Erythroblast (primary cell): ENCODE measurements around the gene DENR.
"Not testable (repeated sequence)": the region's sequence is repeated elsewhere in the genome, so short reads cannot be mapped to it uniquely, and the experiment has no call there.

Experiments used
- DNase-seq, 2 experiments: peaks; one replicate each; lab custom pipeline; 2025; lab: John Stamatoyannopoulos, UW
- GATA1 ChIP-seq: IDR thresholded peaks from 2 replicates; pipeline ENCODE4 v1.6.1; 2011; ENCODE audit warnings: low read depth, mild to moderate bottlenecking, control low read depth, low read length, moderate library complexity
- POLR2A ChIP-seq: IDR thresholded peaks from 2 replicates; pipeline ENCODE4 v1.6.1; 2011; ENCODE audit warnings: mild to moderate bottlenecking, low read length

Gene DENR

DNA sequence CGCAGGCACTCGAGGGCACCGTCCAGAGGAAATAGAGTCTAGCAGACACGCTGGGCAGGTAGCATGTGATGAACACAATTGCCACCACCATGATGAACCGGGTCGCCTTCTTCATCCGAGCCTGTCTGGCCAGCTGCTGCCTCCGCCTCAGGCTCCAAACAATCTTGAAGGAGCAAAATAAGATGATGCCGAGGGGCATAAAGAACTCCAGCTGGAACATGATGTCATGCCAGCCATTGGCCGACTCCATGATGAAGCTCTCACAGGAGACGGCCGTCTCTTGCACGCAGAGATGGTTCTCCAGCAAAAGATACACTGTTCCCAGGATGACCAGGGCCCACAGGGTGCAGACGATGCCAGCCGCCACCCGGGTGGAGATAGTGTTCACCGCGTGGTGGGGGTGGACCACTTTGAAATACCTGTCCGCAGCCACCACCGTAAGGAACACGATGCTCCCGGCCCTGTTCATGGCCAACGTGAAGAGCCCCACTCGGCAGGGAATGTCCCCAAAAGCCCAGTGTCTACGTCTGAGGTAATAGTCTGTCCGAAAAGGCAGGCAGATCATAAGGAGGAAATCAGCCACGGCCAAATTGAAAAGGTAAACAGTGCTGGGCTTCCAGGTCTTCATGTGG, 22.9 kb upstream of the DENR start:
- no peak for DNase-seq
- no peak for TF ChIP-seq POLR2A
- TF ChIP-seq GATA1 = no peak

- TF ChIP-seq GATA1 (no peak), POLR2A (no peak)
Measured at GRCh38 chr12:122730215-122731014, 22.2 kb upstream of the DENR start, which contains the start of gene HCAR1. Gene HCAR1, minus strand, starts transcription at chr12:122730844. Its CDS starts 505 bp downstream, at chr12:122730339.

GRCh38 chr12:122732170-122732569, 20.5 kb upstream of the DENR start:
- TF ChIP-seq GATA1 = no peak
- no peak for DNase-seq

More at GRCh38 chr12:122730215-122731014, 22.2 kb upstream of the DENR start, which contains the start of gene HCAR1:
- DNase-seq = no peak

DNA sequence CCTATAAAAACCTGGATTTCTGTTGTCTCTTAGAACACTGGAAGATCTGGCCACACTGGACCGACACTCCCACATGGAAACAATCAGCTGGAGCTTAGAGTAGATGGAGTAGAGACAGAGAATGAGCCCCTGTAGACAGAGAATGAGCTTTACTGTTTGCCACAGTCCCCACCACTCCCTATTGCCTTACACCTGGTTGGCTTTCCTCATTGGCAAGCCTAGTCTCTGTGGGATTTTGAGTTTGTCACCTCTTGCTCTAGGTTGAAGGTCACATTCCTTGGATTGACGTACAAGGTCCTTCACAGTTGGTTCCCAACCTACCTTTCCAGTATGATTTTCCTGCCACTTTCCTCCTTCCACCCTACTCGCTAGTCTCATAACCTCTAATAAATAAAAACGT, 20.0 kb upstream of the DENR start:
- no peak for TF ChIP-seq GATA1
- no peak for TF ChIP-seq POLR2A

DNA sequence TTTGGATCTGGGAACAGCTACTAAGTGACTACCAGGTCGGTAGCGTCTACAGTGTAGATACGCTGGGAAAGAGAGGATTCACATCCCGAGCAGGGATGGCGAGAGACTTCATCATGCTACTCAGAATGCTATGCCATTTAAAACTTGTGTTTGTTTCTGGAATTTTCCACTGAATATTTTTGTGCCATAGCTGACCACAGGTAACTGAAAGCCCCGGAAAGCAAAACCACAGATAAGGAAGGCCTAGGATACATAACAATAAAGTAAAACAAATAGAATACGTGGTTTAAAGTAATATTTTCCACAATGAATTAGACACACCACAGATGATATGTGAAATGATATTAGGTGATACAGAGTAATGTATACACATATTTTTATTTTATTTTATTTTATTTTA, 14.1 kb upstream of the DENR start:
- TF ChIP-seq GATA1 (no peak), POLR2A (no peak)

More for the DNA sequence above, 20.0 kb upstream of the DENR start:
- no peak for DNase-seq

GRCh38 chr12:122740351-122740750, 12.3 kb upstream of the DENR start:
- no peak for TF ChIP-seq GATA1
- no peak for TF ChIP-seq POLR2A
- DNase-seq = peak in 1 of 2 experiments; percentile 23

More for the DNA sequence above, 14.1 kb upstream of the DENR start:
- DNase-seq = no peak

GRCh38 chr12:122743895-122744525, 8.6 kb upstream of the DENR start:
- no peak for DNase-seq

DNA sequence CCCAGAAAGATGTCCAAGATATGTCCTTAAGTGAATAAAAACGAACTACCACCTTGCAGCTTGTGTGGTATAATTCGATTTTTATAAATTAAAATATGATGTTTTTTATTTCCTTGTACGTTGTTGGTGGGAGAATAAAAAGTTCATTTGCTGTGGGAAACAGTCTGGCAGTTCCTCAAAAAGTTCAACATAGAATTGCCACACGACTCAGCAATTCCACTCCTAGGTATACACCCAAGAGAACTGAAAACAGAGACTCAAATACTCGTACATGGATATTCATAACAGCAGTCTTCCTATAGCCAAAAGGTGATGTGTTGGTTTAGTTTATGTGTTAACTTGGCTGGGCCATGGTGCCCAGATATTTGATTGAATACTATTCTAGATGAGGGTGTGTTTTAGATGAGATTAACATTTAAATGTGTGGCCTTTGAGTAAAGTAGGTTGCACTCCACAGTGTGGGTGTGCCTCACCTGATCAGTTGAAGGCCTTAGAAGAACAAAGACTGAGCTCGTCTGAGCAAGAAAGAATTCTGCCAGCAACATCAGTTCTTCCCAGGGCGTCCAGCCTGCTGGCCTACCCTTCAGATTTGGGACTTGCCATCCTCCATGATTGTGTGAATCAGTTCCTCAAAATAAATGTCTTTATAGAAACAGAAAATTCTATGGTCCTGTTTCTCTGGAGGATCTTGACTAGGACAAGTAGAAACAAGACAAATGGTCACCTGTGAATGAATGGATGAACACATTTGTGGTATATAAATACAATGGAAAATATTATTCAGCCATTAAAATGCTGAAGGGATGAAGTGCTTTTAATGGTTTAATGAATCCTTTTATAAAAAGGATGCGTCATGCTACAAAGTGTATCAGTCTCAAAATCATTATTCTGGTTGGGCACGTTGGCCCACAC, 5.1 kb upstream of the DENR start:
- no peak for DNase-seq
- TF ChIP-seq GATA1 (no peak), POLR2A (no peak)

More at GRCh38 chr12:122743895-122744525, 8.6 kb upstream of the DENR start:
- TF ChIP-seq GATA1 (no peak), POLR2A (no peak)

- no peak for TF ChIP-seq POLR2A
- DNase-seq = peak in 1 of 2 experiments; percentile 11
Measured at GRCh38 chr12:122749569-122750332, 2.9 kb upstream of the DENR start.

DNA sequence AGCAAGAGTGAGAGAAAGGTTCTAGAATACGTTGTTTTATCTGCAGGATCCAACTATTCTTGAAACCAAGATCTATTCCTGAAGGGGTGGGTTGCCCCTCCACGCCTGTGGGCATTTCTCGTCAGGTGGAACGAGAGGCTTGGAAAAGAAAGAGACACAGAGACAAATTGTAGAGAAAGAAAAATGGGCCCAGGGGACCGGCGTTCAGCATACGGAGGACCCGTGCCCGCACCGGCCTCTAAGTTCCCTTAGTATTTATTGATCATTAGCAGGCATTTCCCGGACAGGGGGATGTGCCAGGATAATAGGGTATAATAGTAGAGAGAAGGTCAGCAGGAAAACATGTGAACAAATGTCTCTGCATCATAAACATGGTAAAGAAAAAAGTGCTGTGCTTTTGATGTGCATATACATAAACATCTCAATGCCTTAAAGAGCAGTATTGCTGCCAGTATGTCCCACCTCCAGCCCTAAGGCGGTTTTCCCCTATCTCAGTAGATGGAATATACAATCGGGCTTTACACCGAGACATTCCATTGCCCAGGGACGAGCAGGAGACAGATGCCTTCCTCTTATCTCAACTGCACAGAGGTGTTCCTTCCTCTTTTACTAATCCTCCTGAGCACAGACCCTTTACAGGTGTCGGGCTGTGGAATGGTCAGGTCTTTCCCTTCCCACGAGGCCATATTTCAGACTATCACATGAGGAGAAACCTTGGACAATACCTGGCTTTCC, 1.7 kb upstream of the DENR start:
- not testable (repeated sequence) for DNase-seq

DNA sequence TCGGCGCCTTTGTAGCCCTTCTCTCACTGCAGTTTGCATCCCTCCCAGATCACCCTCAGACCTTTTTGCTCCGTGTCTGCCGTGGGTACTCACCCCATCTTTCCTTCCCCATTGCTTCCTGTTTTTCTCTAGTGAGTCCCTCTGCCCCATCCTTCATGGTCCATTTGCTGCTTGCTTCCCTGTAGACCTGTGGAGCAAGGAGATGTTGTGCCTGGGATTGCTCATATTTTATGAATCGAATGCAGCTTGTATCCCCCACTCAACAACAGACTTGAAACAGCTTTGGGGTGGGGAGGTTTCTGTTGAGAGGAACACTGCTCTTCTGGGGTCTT, 661 bp downstream of the DENR start:
- no peak for DNase-seq
- no peak for TF ChIP-seq GATA1
- no peak for TF ChIP-seq POLR2A

GRCh38 chr12:122754790-122755189, 2.2 kb downstream of the DENR start:
- DNase-seq = no peak
- no peak for TF ChIP-seq POLR2A
- TF ChIP-seq GATA1 = no peak

GRCh38 chr12:122757568-122757967, 4.9 kb downstream of the DENR start:
- peak in 1 of 2 experiments; percentile 19 for DNase-seq
- TF ChIP-seq POLR2A = no peak
